HL-60 (cell line): ENCODE measurements around the gene ZFP57.

Experiments used
- DNase-seq, 2 experiments: peaks; one replicate each; pipeline ENCODE4 v3.0.0-alpha.2; 2010 to 2020; ENCODE audit warnings: low read depth in 1 of 2, low spot score in 1 of 2
- H3K27ac ChIP-seq: fragments of 250-450 bp; sonication (Bioruptor Pico); replicated peaks from 2 replicates; pipeline ENCODE4 v1.5.1; 2020; ENCODE audit warnings: mild to moderate bottlenecking, moderate library complexity
- H3K27me3 ChIP-seq: fragments of 250-450 bp; sonication (Bioruptor Pico); 2 replicates; pipeline ENCODE4 v1.5.1; 2021; ENCODE audit warnings: mild to moderate bottlenecking, moderate library complexity; ENCODE audit not compliant: insufficient read depth, poor library complexity, severe bottlenecking
- H3K4me3 ChIP-seq: replicated peaks from 2 replicates; pipeline ENCODE4 v1.5.1; 2011; ENCODE audit warnings: mild to moderate bottlenecking, control low read depth, low read length; ENCODE audit not compliant: insufficient read depth
- GABPA ChIP-seq: IDR thresholded peaks from 2 replicates; pipeline ENCODE4 v1.6.1; 2012; ENCODE audit warnings: low read depth
- POLR2AphosphoS5 ChIP-seq: IDR thresholded peaks from 2 replicates; pipeline ENCODE4 v1.6.1; 2012; ENCODE audit warnings: low read depth
- SPI1 ChIP-seq: IDR thresholded peaks from 2 replicates; pipeline ENCODE4 v1.6.1; 2012; ENCODE audit warnings: low read depth, mild to moderate bottlenecking, borderline replicate concordance
- TF ChIP-seq, protein P1 (sequence below): IDR thresholded peaks from one replicate; pipeline ENCODE4 v1.5.1; 2011; ENCODE audit warnings: low read length, control low read depth, inconsistent platforms; ENCODE audit not compliant: insufficient read depth
- TF ChIP-seq, protein P2 (sequence below): IDR thresholded peaks from 2 replicates; pipeline ENCODE4 v1.6.1; 2012; ENCODE audit warnings: low read depth; ENCODE audit not compliant: insufficient replicate concordance

Gene ZFP57

DNA sequence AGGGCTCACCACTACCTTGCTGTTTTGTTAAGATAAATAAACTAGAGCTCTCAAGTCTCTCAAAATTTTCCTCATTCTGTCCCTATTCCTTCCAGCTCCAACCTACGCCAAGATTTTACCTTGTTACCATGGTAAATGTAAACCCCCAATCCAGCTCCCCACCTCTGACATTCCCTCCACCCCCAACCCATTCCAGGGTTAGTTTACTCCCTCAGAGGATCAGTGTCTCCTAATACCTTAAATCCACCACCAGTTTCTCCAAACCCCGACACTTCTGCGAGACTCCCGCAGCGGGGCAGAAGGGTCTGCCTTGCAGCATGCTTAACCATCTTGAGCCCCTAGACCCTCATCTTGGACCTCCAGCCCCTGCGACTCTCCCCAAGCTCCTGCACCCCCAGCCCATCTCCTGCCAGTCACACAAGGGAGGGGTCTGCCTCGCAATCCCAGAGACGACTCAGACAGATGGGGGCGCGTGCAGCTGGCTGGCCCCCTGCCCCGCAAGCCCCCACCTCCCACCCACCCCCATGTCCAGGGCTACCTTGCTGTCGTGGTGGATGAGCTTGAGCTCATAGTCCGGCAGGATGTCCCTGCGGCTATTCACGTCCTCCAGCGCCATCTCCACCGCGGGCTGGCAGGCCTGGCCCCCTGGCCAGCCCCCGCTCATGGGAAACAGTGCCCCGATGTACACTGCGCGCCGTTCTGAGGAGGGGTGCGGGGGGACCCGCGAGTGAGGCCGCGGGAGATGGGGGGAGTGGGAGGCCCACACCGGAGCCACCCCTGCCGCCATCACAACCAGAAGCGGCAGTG, 53.8 kb downstream of the ZFP57 start:
- peaks cover 60% of the 10 kb centered on the region for H3K27me3 ChIP-seq
- no peak for DNase-seq
- no peak overlapping the region for H3K27ac ChIP-seq
- H3K4me3 ChIP-seq, result no peak overlapping the region
- TF ChIP-seq GABPA (no peak), POLR2AphosphoS5 (no peak), SPI1 (no peak)
- TF ChIP-seq, protein P1, sequence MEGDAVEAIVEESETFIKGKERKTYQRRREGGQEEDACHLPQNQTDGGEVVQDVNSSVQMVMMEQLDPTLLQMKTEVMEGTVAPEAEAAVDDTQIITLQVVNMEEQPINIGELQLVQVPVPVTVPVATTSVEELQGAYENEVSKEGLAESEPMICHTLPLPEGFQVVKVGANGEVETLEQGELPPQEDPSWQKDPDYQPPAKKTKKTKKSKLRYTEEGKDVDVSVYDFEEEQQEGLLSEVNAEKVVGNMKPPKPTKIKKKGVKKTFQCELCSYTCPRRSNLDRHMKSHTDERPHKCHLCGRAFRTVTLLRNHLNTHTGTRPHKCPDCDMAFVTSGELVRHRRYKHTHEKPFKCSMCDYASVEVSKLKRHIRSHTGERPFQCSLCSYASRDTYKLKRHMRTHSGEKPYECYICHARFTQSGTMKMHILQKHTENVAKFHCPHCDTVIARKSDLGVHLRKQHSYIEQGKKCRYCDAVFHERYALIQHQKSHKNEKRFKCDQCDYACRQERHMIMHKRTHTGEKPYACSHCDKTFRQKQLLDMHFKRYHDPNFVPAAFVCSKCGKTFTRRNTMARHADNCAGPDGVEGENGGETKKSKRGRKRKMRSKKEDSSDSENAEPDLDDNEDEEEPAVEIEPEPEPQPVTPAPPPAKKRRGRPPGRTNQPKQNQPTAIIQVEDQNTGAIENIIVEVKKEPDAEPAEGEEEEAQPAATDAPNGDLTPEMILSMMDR, result no peak
- TF ChIP-seq, protein P2, sequence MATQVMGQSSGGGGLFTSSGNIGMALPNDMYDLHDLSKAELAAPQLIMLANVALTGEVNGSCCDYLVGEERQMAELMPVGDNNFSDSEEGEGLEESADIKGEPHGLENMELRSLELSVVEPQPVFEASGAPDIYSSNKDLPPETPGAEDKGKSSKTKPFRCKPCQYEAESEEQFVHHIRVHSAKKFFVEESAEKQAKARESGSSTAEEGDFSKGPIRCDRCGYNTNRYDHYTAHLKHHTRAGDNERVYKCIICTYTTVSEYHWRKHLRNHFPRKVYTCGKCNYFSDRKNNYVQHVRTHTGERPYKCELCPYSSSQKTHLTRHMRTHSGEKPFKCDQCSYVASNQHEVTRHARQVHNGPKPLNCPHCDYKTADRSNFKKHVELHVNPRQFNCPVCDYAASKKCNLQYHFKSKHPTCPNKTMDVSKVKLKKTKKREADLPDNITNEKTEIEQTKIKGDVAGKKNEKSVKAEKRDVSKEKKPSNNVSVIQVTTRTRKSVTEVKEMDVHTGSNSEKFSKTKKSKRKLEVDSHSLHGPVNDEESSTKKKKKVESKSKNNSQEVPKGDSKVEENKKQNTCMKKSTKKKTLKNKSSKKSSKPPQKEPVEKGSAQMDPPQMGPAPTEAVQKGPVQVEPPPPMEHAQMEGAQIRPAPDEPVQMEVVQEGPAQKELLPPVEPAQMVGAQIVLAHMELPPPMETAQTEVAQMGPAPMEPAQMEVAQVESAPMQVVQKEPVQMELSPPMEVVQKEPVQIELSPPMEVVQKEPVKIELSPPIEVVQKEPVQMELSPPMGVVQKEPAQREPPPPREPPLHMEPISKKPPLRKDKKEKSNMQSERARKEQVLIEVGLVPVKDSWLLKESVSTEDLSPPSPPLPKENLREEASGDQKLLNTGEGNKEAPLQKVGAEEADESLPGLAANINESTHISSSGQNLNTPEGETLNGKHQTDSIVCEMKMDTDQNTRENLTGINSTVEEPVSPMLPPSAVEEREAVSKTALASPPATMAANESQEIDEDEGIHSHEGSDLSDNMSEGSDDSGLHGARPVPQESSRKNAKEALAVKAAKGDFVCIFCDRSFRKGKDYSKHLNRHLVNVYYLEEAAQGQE, result no peak

DNA sequence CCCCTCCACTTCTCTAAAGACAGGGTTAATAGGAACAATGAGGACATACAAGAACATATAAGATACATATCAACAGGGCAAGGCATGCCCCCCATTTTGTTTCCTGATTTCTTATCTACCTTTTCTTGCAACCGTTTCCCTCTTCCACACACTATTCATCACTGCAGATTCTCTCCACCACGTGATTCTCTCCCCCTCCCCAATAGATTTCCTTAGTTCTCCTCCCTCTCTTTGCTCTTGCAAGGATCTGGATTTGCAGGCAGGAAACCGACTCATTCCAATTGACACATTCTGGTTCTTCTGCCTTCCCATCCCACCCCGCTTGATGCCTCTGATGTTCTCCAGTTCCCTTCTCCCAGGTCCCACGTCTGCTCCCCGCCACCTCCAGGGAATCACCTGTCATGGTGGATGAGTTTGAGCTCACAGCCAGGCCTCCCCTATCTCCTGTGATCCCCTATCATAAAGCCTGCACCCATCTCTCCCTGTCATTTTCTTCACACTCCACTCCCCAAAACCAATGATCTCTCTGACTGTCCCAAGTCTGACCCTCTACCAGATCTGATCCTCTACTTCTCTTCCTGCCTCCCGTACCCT, 55.5 kb downstream of the ZFP57 start:
- H3K4me3 ChIP-seq, result no peak overlapping the region
- no peak overlapping the region for H3K27ac ChIP-seq
- H3K27me3 ChIP-seq, result peaks cover 47% of the 10 kb centered on the region
- TF ChIP-seq SPI1 (no peak), POLR2AphosphoS5 (no peak), GABPA (no peak)
- TF ChIP-seq, protein P1, result no peak
- TF ChIP-seq, protein P2, result no peak
- DNase-seq, result no peak

DNA sequence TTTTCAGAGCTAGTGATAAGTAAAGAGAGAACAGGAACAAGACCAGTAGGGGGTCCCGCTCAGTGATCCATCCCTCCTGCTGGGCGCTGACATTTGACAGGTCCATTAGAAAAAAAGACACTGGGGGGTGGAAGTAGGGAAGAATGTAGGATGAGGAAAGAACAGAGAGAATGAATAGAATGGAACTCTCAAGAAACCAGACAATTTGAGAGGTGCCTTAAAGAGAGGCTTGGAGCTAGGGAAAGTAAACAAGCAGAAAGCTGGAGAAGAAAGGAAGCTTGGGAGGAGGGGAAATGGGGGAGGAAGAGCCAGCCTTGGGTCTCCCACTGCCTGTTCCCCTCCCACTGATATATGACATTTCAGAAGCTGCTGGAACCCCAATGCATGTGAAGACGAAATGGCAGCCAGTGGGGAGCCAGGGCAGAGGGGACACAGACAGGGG, 56.4 kb downstream of the ZFP57 start:
- Histone ChIP-seq H3K27ac (no peak overlapping the region), H3K4me3 (no peak overlapping the region), H3K27me3 (peaks cover 38% of the 10 kb centered on the region)
- DNase-seq, result no peak
- TF ChIP-seq, protein P1, result no peak
- TF ChIP-seq POLR2AphosphoS5 (no peak), GABPA (no peak), SPI1 (no peak)
- TF ChIP-seq, protein P2, result no peak
